B cell (primary cell): ENCODE measurements around the gene MDK. TPM values are rescaled to one million over a fixed set of nuclear protein-coding genes. Genes with fewer than 3 reads are reported as not detected.

ENCODE experiments used
- ATAC-seq: fragments of 200-7000 bp; cut with Tn5 transposase; one replicate; pipeline ENCODE4 v1.10.0; 2021; ENCODE audit warnings: low read depth, mild to moderate bottlenecking, moderate number of reproducible peaks, moderate library complexity
- CTCF ChIA-PET: fragments of 350-600 bp; sonication (Branson Sonifier 250); formaldehyde crosslinking; loops from one replicate; lab custom pipeline; 2021; ENCODE audit warnings: antibody characterized with exemption, inconsistent platforms; lab: Charles Lee
- POLR2A ChIA-PET: fragments of 350-600 bp; sonication (Branson Sonifier 250); formaldehyde crosslinking; loops from one replicate; lab custom pipeline; 2021; ENCODE audit warnings: antibody characterized with exemption; lab: Charles Lee
- DNase-seq: peaks from one replicate; pipeline ENCODE4 v3.0.0; 2013
- H2AFZ ChIP-seq: 2 replicates; pipeline ENCODE4 v1.6.1; 2012; ENCODE audit warnings: mild to moderate bottlenecking, low read depth, low read length; ENCODE audit not compliant: insufficient read depth, poor library complexity, severe bottlenecking
- H3K27ac ChIP-seq, 2 donors: 1 replicate in 1 of 2; 2 replicates in 1 of 2; pipeline ENCODE4 v1.5.1; 2012 to 2013; ENCODE audit warnings: low read length in 2 of 2, mild to moderate bottlenecking in 2 of 2, moderate library complexity in 1 of 2
- H3K27me3 ChIP-seq, 4 experiments: fragments of 200-600 bp in 1 of 4; sonication (generic) in 1 of 4; replicated peaks in 1 of 4; 1 replicate in 2 of 4; 2 replicates in 2 of 4; pipeline versions ENCODE4 v1.6.1 to v1.7.0; 2013 to 2016; ENCODE audit warnings: low read length in 3 of 4, mild to moderate bottlenecking in 2 of 4, mixed read lengths in 1 of 4, moderate library complexity in 1 of 4; ENCODE audit not compliant: insufficient read depth in 4 of 4, control insufficient read depth in 3 of 4; ENCODE audit errors: control extremely low read depth in 1 of 4
- H3K36me3 ChIP-seq, 2 experiments: replicated peaks in 1 of 2; 1 replicate in 1 of 2; 2 replicates in 1 of 2; pipeline versions ENCODE4 v1.6.1 to v1.7.1; 2013; ENCODE audit warnings: low read length in 1 of 2; ENCODE audit not compliant: insufficient read depth in 2 of 2, control insufficient read depth in 1 of 2; ENCODE audit errors: control extremely low read depth in 1 of 2, extremely low read depth in 1 of 2
- H3K4me1 ChIP-seq, 2 donors: fragments of 200-600 bp in 1 of 2; sonication (generic) in 1 of 2; 1 replicate in 1 of 2; 2 replicates in 1 of 2; pipeline versions ENCODE4 v1.5.1 to v1.6.1; 2013 to 2017; ENCODE audit warnings: low read length in 2 of 2; ENCODE audit not compliant: control insufficient read depth in 2 of 2, insufficient read depth in 2 of 2
- H3K4me2 ChIP-seq: replicated peaks from 2 replicates; pipeline ENCODE3; 2012; ENCODE audit warnings: mild to moderate bottlenecking, low read depth, low read length; ENCODE audit not compliant: poor library complexity, severe bottlenecking
- H3K4me3 ChIP-seq, 5 experiments: fragments of 200-600 bp in 1 of 5; sonication (generic) in 1 of 5; 1 replicate in 3 of 5; 2 replicates in 2 of 5; pipeline versions ENCODE4 v1.5.1 to v1.7.0; 2011 to 2016; ENCODE audit warnings: low read length in 4 of 5, mild to moderate bottlenecking in 4 of 5, low read depth in 2 of 5, control low read depth in 1 of 5, moderate library complexity in 1 of 5; ENCODE audit not compliant: insufficient read depth in 1 of 5; ENCODE audit errors: control extremely low read depth in 1 of 5, extremely low read depth in 1 of 5
- H3K79me2 ChIP-seq: fragments of 200-600 bp; sonication (generic); one replicate; pipeline ENCODE4 v1.6.0; 2016; ENCODE audit warnings: low read length; ENCODE audit not compliant: control insufficient read depth, insufficient read depth
- H3K9ac ChIP-seq: fragments of 200-600 bp; sonication (generic); 2 replicates; pipeline ENCODE4 v1.6.1; 2017; ENCODE audit warnings: mild to moderate bottlenecking, low read length, moderate library complexity
- H3K9me3 ChIP-seq, 3 donors: one replicate each; pipeline versions ENCODE4 v1.6.1 to v1.7.1; 2013; ENCODE audit warnings: low read length in 2 of 3; ENCODE audit not compliant: control insufficient read depth in 2 of 3, insufficient read depth in 1 of 3; ENCODE audit errors: control extremely low read depth in 1 of 3
- H4K20me1 ChIP-seq: 2 replicates; pipeline ENCODE4 v1.6.0; 2012; ENCODE audit warnings: mild to moderate bottlenecking, low read length; ENCODE audit not compliant: insufficient read depth, control insufficient read depth, poor library complexity, severe bottlenecking
- H3K27ac Mint-ChIP-seq: one replicate; pipeline ENCODE4 v1.8.0; 2021; ENCODE audit warnings: mixed read lengths
- H3K27me3 Mint-ChIP-seq: one replicate; pipeline ENCODE4 v1.8.0; 2021; ENCODE audit warnings: mixed read lengths
- H3K4me1 Mint-ChIP-seq: one replicate; pipeline ENCODE4 v1.8.0; 2021; ENCODE audit warnings: mixed read lengths
- H3K4me3 Mint-ChIP-seq: one replicate; pipeline ENCODE4 v1.8.0; 2021; ENCODE audit warnings: mixed read lengths
- H3K9me3 Mint-ChIP-seq: one replicate; pipeline ENCODE4 v1.8.0; 2022; ENCODE audit warnings: mixed read lengths; ENCODE audit not compliant: insufficient read depth
- EZH2 ChIP-seq: IDR thresholded peaks from 2 replicates; pipeline ENCODE4 v1.6.1; 2012; ENCODE audit warnings: borderline replicate concordance, low read depth, mild to moderate bottlenecking, moderate library complexity, low read length; ENCODE audit not compliant: insufficient read depth, poor library complexity, severe bottlenecking
- WGBS: methylation state at CpG from one replicate; pipeline ENCODE4 v1.1.5; 2013; ENCODE audit warnings: missing lambda C conversion rate; ENCODE audit not compliant: insufficient coverage; 5-methylcytosine and 5-hydroxymethylcytosine counted together
- intact Hi-C: fragments of 100-400 bp; cut with micrococcal nuclease; formaldehyde crosslinking; loops from one replicate; pipeline ENCODE4 v1.10.0; 2022
- polyA plus RNA-seq: library from polyadenylated mRNA; depleted of rRNA; stranded (reverse); fragments of >200 nt; gene quantifications from 2 replicates; pipeline ENCODE4 v1.2.3, GENCODE V29; 2012
- total RNA-seq, 2 donors: library from RNA; stranded (reverse); fragments of 120-200 nt in 1 of 2; gene quantifications; 1 replicate in 1 of 2; 2 replicates in 1 of 2; pipeline versions ENCODE4 v1.2.3 to v1.2.4, GENCODE V29; 2013 to 2022
- TF ChIP-seq, protein P1 (sequence below): fragments of 200-600 bp; IDR thresholded peaks from one replicate; pipeline ENCODE4 v1.8.0; 2022; ENCODE audit warnings: antibody characterized with exemption, mild to moderate bottlenecking

Gene MDK
- total and polyA plus RNA-seq, 2 donors (not counting 1 experiment from before 2014, with no cell fraction given), result 1.5 to 2.6 TPM

DNA sequence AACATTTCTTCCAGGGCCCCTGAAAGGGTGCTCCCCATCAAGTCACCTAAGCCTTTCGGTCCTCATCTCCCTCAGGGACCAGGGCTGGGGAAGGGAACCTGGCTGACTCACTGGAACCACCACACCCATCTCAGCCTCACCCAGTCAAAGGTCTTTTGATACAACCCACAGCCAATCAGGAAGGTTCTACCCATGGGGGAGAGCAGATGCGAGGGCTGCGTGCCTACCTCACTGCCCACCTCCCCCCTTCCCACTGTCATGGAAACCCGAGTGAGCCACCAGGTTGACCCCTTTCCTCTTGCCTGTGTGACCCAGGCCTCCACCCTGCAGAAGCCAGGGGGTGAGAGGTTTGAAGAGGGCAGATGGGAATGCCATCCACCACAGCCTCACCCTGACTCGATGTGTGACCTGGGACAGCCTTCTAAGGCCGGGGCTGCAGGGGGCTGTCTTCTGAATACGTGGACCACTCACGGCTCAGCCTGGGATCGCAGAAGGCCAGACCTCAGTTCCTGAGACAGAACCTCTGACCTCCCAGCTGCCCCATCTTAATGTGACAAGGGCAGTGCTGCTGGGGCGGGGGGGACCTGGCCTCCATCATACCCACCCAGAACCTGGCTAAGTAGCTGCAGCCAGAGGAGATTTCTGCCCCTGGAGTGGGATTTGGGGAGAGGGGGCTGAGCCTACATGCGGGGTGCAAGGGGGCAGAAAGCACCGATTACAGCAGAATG is 2.7 kb downstream of the MDK start:
- DNase-seq (no peak), ATAC-seq (no peak)
- Histone ChIP-seq H4K20me1 (no peaks in the 10 kb centered on the region), H3K9ac (no peak overlapping the region), H3K79me2 (no peaks in the 10 kb centered on the region), H3K9me3 (peaks cover 0 to 26% (median 0%) of the 10 kb centered on the region in 3 donors), H3K27me3 (peaks cover 0 to 75% (median 38%) of the 10 kb centered on the region in 4 experiments), H2AFZ (no peak overlapping the region), H3K27ac (no peak overlapping the region), H3K36me3 (no peaks in the 10 kb centered on the region), H3K4me3 (no peak overlapping the region), H3K4me2 (no peak overlapping the region), H3K4me1 (peaks cover 15 to 24% of the 10 kb centered on the region in 2 donors)
- no peak overlapping the region for H3K4me3 Mint-ChIP-seq
- intact Hi-C loops, result loop anchor here (5.0 kb wide), 1 partner anchor 37 kb away; the partner anchor contains the start of gene DGKZ
- no peak overlapping the region for H3K27ac Mint-ChIP-seq
- peaks cover 9% of the 10 kb centered on the region for H3K4me1 Mint-ChIP-seq
- 81% methylated on average over 6 of the region's 12 CpGs for WGBS
- TF ChIP-seq EZH2, result no peak
- TF ChIP-seq, protein P1, sequence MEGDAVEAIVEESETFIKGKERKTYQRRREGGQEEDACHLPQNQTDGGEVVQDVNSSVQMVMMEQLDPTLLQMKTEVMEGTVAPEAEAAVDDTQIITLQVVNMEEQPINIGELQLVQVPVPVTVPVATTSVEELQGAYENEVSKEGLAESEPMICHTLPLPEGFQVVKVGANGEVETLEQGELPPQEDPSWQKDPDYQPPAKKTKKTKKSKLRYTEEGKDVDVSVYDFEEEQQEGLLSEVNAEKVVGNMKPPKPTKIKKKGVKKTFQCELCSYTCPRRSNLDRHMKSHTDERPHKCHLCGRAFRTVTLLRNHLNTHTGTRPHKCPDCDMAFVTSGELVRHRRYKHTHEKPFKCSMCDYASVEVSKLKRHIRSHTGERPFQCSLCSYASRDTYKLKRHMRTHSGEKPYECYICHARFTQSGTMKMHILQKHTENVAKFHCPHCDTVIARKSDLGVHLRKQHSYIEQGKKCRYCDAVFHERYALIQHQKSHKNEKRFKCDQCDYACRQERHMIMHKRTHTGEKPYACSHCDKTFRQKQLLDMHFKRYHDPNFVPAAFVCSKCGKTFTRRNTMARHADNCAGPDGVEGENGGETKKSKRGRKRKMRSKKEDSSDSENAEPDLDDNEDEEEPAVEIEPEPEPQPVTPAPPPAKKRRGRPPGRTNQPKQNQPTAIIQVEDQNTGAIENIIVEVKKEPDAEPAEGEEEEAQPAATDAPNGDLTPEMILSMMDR, result no peak
- no peaks in the 10 kb centered on the region for H3K9me3 Mint-ChIP-seq
- ChIA-PET CTCF (no interaction called here), POLR2A (no interaction called here)
- peaks cover 56% of the 10 kb centered on the region for H3K27me3 Mint-ChIP-seq
